Ovary (tissue), 3 donors: Measurements from ENCODE around the gene CTIF.

Source experiments
- CTCF ChIP-seq, 3 donors: fragments of 450-650 bp in 2 of 3; fragments of 200-600 bp in 1 of 3; IDR thresholded peaks; one replicate each; pipeline versions ENCODE4 v1.5.1 to v1.8.0; 2016 to 2022; ENCODE audit warnings: antibody characterized with exemption in 3 of 3, mild to moderate bottlenecking in 1 of 3
- POLR2A ChIP-seq: fragments of 450-650 bp; IDR thresholded peaks from one replicate; pipeline ENCODE4 v1.6.1; 2017; ENCODE audit warnings: antibody characterized with exemption, mild to moderate bottlenecking, moderate library complexity
- donor health status: DM: no; HTN: no; CAD: no.

DNA sequence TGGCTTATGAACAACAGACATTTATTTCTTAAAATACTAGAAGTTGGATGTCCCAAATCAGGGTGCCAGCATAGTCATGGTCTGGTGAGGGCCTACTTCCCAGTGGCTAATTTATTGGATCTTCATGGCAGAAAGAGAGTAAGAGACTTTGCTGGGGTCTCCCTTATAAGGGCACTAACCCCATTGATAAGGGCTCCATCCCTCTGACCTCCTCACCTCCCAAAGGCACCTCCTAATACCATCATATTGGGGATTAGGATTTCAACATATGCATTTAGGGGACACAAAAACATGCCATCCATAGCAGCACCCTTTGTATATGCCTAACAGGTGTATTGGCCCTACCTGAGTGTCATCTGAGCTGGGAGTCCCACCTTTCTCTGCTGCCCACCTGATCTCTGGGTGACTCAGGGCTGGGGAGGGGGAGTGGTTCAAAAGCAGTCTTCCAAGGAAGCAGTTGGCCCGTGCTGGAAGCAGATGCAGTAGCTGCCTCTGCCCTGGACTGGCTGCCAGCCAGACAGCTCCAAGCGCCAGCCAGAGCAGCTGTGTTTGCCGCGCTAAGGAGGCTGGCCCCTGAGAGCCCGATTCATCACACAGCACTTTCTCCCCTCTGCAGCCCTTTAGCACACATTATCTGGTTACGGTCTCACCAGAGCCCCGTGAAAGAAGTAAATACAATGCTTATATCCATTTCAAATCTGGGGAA, 327.4 kb downstream of the CTIF start:
- TF ChIP-seq CTCF (IDR thresholded peaks at IDR 0.05) (no peak), POLR2A (no peak)
